Body of pancreas (tissue), 4 donors: ENCODE results near the gene EZH2. TPM values are rescaled to one million over a fixed set of nuclear protein-coding genes. Genes with fewer than 3 reads are reported as not detected.

Experiments
- ATAC-seq: fragments of 150-250 bp; one replicate; pipeline ENCODE4 v1.9.1; 2016
- DNase-seq, 4 donors: peaks; one replicate each; pipeline ENCODE4 v3.0.0-alpha.2; 2019
- H3K27ac ChIP-seq, 4 donors: fragments of 200-600 bp; sonication (generic); 1 replicate in 3 of 4; 2 replicates in 1 of 4; pipeline versions ENCODE4 v1.5.1 to v1.6.1; 2016 to 2019; ENCODE audit warnings: mild to moderate bottlenecking in 1 of 4, mixed read lengths in 1 of 4, moderate library complexity in 1 of 4
- H3K27me3 ChIP-seq, 2 donors: fragments of 200-600 bp; sonication (generic); one replicate each; pipeline ENCODE4 v1.6.0; 2016; ENCODE audit warnings: mild to moderate bottlenecking in 1 of 2
- H3K36me3 ChIP-seq, 2 donors: fragments of 200-600 bp; sonication (generic); replicated peaks in 1 of 2; 2 replicates each; pipeline ENCODE4 v1.5.1; 2016; ENCODE audit warnings: low read depth in 2 of 2; ENCODE audit not compliant: insufficient read depth in 1 of 2
- H3K4me1 ChIP-seq: fragments of 200-600 bp; sonication (generic); one replicate; pipeline ENCODE4 v1.6.0; 2016
- H3K4me3 ChIP-seq, 2 donors: fragments of 200-600 bp; sonication (generic); 1 replicate in 1 of 2; 2 replicates in 1 of 2; pipeline ENCODE4 v1.5.1; 2016 to 2019
- H3K9me3 ChIP-seq, 3 donors: fragments of 200-600 bp; sonication (generic); 1 replicate in 2 of 3; 2 replicates in 1 of 3; pipeline ENCODE4 v1.5.1; 2016
- POLR2A ChIP-seq, 3 donors: fragments of 450-650 bp; IDR thresholded peaks; one replicate each; pipeline ENCODE4 v1.6.1; 2016; ENCODE audit warnings: antibody characterized with exemption in 3 of 3, mild to moderate bottlenecking in 2 of 3
- WGBS, 2 donors: methylation state at CpG; one replicate each; pipeline ENCODE4 v1.1.5; 2017; 5-methylcytosine and 5-hydroxymethylcytosine counted together
- intact Hi-C: fragments of 100-400 bp; cut with DNase I; formaldehyde crosslinking; loops from one replicate; pipeline ENCODE4 v1.15.1; 2023
- total RNA-seq, 2 donors: library from RNA; depleted of rRNA; stranded (reverse); fragments of >200 nt; gene quantifications; one replicate each; pipeline ENCODE4 v1.1.0, GENCODE V29; 2016
- TF ChIP-seq, protein P1 (sequence below), 7 experiments: fragments of 450-650 bp in 4 of 7; fragments of 200-600 bp in 3 of 7; sonication (generic) in 3 of 7; IDR thresholded peaks; one replicate each; pipeline ENCODE4 v1.5.1; 2016 to 2019; ENCODE audit warnings: antibody characterized with exemption in 7 of 7

Gene EZH2
- total RNA-seq, 2 donors from 2014 or later = 3.4 to 4.0 TPM

DNA sequence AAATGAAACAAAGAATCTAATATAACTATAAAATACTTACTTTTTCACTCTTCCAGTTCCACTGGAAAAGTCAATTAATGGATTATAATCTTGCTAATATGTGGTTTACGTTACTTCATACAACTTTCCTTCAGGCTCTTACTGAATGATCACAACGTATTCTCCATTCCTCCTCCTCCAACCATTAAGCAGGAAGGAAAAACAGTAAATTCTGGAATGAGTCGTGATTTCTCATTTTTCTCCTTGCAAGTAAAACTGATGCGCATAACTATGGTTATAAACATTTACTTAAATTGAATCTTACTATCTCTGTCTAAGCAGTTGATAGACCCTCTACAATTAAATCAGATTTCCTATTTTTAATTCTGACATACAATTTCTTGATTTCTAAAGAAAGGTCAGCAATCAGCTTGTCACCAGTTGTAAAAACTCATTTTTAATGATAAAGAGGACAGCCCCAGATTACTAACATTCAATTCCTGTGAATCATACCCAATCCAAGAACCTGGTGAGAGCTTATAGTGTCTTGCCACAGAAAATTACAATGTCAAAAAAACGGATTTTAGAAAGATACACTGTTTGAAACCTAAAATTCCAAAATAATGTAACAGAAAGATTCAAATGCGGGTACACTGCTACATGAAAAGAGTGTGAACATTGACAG lies 64.3 kb downstream of the EZH2 start:
- H3K27ac ChIP-seq = no peak overlapping the region
- H3K4me1 ChIP-seq = no peaks in the 10 kb centered on the region
- H3K4me3 ChIP-seq = no peak overlapping the region
- ATAC-seq = no peak
- TF ChIP-seq POLR2A (IDR thresholded peaks at IDR 0.05) = no peak
- TF ChIP-seq, protein P1, sequence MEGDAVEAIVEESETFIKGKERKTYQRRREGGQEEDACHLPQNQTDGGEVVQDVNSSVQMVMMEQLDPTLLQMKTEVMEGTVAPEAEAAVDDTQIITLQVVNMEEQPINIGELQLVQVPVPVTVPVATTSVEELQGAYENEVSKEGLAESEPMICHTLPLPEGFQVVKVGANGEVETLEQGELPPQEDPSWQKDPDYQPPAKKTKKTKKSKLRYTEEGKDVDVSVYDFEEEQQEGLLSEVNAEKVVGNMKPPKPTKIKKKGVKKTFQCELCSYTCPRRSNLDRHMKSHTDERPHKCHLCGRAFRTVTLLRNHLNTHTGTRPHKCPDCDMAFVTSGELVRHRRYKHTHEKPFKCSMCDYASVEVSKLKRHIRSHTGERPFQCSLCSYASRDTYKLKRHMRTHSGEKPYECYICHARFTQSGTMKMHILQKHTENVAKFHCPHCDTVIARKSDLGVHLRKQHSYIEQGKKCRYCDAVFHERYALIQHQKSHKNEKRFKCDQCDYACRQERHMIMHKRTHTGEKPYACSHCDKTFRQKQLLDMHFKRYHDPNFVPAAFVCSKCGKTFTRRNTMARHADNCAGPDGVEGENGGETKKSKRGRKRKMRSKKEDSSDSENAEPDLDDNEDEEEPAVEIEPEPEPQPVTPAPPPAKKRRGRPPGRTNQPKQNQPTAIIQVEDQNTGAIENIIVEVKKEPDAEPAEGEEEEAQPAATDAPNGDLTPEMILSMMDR (IDR thresholded peaks at IDR 0.05) = no peak
- intact Hi-C loops = no loop called here
- no peaks in the 10 kb centered on the region for H3K36me3 ChIP-seq
- no peak for DNase-seq
- WGBS, 2 donors = 83 to 84% methylated on average over 6 of the region's 6 CpGs
- H3K9me3 ChIP-seq = no peaks in the 10 kb centered on the region
- H3K27me3 ChIP-seq = no peaks in the 10 kb centered on the region

DNA sequence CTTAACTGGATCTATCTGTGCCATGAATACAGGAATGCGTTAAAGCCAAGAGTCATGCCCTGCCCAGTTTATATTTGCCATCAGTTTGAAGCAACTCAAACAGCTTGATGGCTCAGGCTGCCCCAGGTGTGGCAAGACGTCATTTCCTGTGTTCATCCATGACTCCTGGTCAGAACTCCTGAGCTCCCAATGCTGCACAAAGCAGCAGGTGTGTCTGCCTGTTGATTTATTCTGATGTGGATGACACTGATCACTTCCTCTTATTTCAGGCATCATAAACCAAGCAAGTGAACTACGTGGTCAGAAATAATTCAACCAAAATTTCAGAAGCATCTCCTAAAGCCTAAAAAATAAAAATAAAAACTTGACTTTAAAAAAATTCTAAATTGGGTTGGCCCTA lies 68.5 kb downstream of the EZH2 start:
- DNase-seq = no peak
- no peak overlapping the region for H3K4me3 ChIP-seq
- H3K36me3 ChIP-seq = no peaks in the 10 kb centered on the region
- intact Hi-C loops = no loop called here
- no peak overlapping the region for H3K27ac ChIP-seq
- no peak for TF ChIP-seq POLR2A (IDR thresholded peaks at IDR 0.05)
- TF ChIP-seq, protein P1 (IDR thresholded peaks at IDR 0.05) = no peak
- H3K4me1 ChIP-seq = no peaks in the 10 kb centered on the region
- H3K27me3 ChIP-seq = no peaks in the 10 kb centered on the region
- WGBS, 2 donors = 79 to 80% methylated on average over 3 of the region's 3 CpGs
- ATAC-seq = no peak
- no peaks in the 10 kb centered on the region for H3K9me3 ChIP-seq

DNA sequence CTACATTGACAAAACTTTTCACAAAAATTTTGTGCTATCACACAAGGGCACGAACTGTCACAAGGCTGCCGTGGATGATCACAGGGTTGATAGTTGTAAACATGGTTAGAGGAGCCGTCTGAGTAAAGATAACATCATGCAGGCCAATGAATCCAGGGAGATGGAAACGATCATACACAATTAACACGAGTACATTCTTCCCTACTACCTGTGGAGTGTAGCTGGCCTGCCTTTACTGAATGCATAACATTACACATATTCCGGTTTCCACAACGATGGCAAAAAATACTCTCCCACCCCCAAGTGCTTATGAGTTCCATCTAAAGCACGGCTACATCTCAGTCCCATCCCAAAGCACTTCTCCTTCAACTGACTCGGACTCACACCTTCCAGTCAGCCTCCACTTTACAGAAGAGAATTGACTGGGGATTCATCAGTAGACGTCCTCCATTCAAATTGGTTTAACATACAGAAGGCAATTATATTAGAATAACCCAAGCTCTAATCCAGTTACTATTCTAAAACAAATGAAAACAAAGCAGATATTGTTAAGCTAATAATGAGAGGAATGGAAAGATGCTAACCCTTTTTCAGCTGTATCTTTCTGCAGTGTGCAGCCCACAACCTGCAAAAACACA lies 69.0 kb downstream of the EZH2 start:
- Histone ChIP-seq H3K4me3 (no peak overlapping the region), H3K4me1 (no peaks in the 10 kb centered on the region), H3K36me3 (no peaks in the 10 kb centered on the region), H3K9me3 (no peaks in the 10 kb centered on the region), H3K27me3 (no peaks in the 10 kb centered on the region), H3K27ac (no peak overlapping the region)
- ATAC-seq = no peak
- DNase-seq = no peak
- intact Hi-C loops = no loop called here
- WGBS, 2 donors = 79 to 82% methylated on average over 10 of the region's 10 CpGs
- TF ChIP-seq, protein P1 (IDR thresholded peaks at IDR 0.05) = no peak
- TF ChIP-seq POLR2A (IDR thresholded peaks at IDR 0.05) = no peak

DNA sequence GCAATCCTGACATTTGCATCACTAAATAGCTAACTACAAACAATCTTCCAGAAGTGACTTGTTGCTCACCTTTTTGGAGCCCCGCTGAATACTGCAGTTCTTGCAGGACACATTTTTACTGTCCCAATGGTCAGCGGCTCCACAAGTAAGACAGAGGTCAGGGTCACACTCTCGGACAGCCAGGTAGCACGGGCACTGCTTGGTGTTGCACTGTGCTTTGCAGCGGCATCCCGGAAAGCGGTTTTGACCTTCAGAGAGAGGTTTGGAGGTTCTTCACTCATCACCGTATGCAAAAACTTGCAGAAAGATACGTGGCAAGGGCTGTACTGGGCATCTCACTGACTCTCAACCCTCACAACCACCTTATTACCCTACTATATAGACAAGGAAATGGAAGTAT lies 70.2 kb downstream of the EZH2 start:
- DNase-seq = no peak
- Histone ChIP-seq H3K9me3 (no peaks in the 10 kb centered on the region), H3K27me3 (no peaks in the 10 kb centered on the region), H3K36me3 (no peaks in the 10 kb centered on the region), H3K27ac (no peak overlapping the region), H3K4me3 (no peak overlapping the region), H3K4me1 (no peaks in the 10 kb centered on the region)
- ATAC-seq = no peak
- WGBS, 2 donors = 91 to 93% methylated on average over 9 of the region's 9 CpGs
- intact Hi-C loops = no loop called here
- no peak for TF ChIP-seq POLR2A (IDR thresholded peaks at IDR 0.05)
- TF ChIP-seq, protein P1 (IDR thresholded peaks at IDR 0.05) = no peak

DNA sequence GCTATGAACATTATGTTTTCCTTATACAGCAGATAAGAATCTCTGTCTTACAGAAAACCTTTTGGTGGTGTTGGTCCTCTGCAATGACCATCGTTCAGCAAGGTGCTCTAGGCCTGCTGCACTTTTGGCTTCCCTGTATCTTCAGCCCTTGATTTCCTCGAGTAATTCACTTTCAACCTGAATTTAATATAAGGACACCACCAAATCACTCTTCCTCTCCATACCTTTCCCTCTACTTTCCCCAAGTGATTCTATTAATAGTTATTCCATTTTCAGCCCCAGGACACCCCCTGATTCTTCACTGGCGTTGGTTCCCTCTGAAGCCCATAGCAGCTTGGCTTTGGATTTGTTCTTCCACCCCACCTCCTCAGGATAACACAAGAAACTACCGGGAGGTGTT lies 72.2 kb downstream of the EZH2 start:
- H3K4me3 ChIP-seq = no peak overlapping the region
- ATAC-seq = no peak
- TF ChIP-seq, protein P1 (IDR thresholded peaks at IDR 0.05) = no peak
- no peak for TF ChIP-seq POLR2A (IDR thresholded peaks at IDR 0.05)
- WGBS, 2 donors = 80 to 91% methylated on average over 4 of the region's 4 CpGs
- peaks cover 0 to 3% of the 10 kb centered on the region in 2 donors for H3K36me3 ChIP-seq
- H3K27ac ChIP-seq = no peak overlapping the region
- DNase-seq = no peak
- no peaks in the 10 kb centered on the region for H3K4me1 ChIP-seq
- no peaks in the 10 kb centered on the region for H3K9me3 ChIP-seq
- intact Hi-C loops = no loop called here
- H3K27me3 ChIP-seq = no peaks in the 10 kb centered on the region
